ENCODE data around the gene TBC1D14. TPM values are rescaled to one million over a fixed set of nuclear protein-coding genes. Genes with fewer than 3 reads are reported as not detected.
A peak's percentile ranks its signal among the peaks of the same experiment; 100 is the strongest.

Gene TBC1D14
- total and polyA plus RNA-seq, 9 of the 15 experiments (the other 6 are each of a cell fraction or from before 2014, with no cell fraction given), result 2.1 to 59.6 (median 44.8) TPM

- TF ChIP-seq ATF2 (CRISPR knock-in tag; IDR thresholded peaks at IDR 0.05) (no peak), ZBTB5 (IDR thresholded peaks at IDR 0.05) (no peak), ESRRA (IDR thresholded peaks at IDR 0.05; ENCODE audit: borderline replicate concordance, low read depth) (peak; percentile 28; the same call in 1 of the 2 replicates), ATF1 (CRISPR knock-in tag; IDR thresholded peaks at IDR 0.05) (no peak), ATF1 (tag; IDR thresholded peaks at IDR 0.05) (peak; percentile 79), ZNF175 (CRISPR knock-in tag; IDR thresholded peaks at IDR 0.05; ENCODE audit: low read depth) (peak; percentile 90; the same call in 1 of the 2 replicates), CREM (IDR thresholded peaks at IDR 0.05; ENCODE audit: low read depth) (peak; percentile 79), KLF1 (tag; IDR thresholded peaks at IDR 0.05) (0 out of 2 replicates have a peak, but pooled peaks have one; percentile 45), NFE2 (IDR thresholded peaks at IDR 0.05; ENCODE audit: low read depth) (peak; percentile 92), RBM15 (IDR thresholded peaks at IDR 0.05; ENCODE audit: insufficient read depth, low read length) (no peak), CC2D1A (IDR thresholded peaks at IDR 0.05) (no peak), ZNF280B (CRISPR knock-in tag; IDR thresholded peaks at IDR 0.05) (no peak), ZNF12 (CRISPR knock-in tag; IDR thresholded peaks at IDR 0.05) (0 out of 2 replicates have a peak, but pooled peaks have one; percentile 37), EZH2 (IDR thresholded peaks at IDR 0.05; ENCODE audit: borderline replicate concordance, low read depth, low read length) (no peak), PREB (CRISPR knock-in tag; IDR thresholded peaks at IDR 0.05) (no peak), RBM34 (IDR thresholded peaks at IDR 0.05; ENCODE audit: borderline replicate concordance, insufficient read depth, low read length) (no peak), ZNF449 (CRISPR knock-in tag; IDR thresholded peaks at IDR 0.05) (no peak), CGGBP1 (CRISPR knock-in tag; IDR thresholded peaks at IDR 0.05) (no peak), ZNF431 (CRISPR knock-in tag; IDR thresholded peaks at IDR 0.05) (no peak), ZNF551 (CRISPR knock-in tag; IDR thresholded peaks at IDR 0.05) (no peak)
Measured at GRCh38 chr4:6916587-6917460, 7.2 kb downstream of the TBC1D14 start (continued).

All from K562 (cell line).